H9 (cell line): Measurements from ENCODE around the gene SLC25A34. TPM values are rescaled to one million over a fixed set of nuclear protein-coding genes. Genes with fewer than 3 reads are reported as not detected.

ENCODE experiments used
- DNase-seq: peaks from one replicate; pipeline ENCODE4 v3.0.0-alpha.2; 2017
- H2AFZ ChIP-seq: one replicate; pipeline ENCODE4 v1.6.1; 2013; ENCODE audit warnings: mild to moderate bottlenecking, low read length, control low read depth, moderate library complexity
- H2AK5ac ChIP-seq: 2 replicates; pipeline ENCODE4 v1.6.1; 2013; ENCODE audit warnings: low read length, control low read depth, mixed read lengths; ENCODE audit not compliant: insufficient read length
- H2BK120ac ChIP-seq: one replicate; pipeline ENCODE4 v1.6.1; 2013; ENCODE audit warnings: low read depth, mild to moderate bottlenecking, low read length, control low read depth, inconsistent platforms; ENCODE audit not compliant: poor library complexity, severe bottlenecking
- H2BK12ac ChIP-seq: 2 replicates; pipeline ENCODE4 v1.6.1; 2013; ENCODE audit warnings: low read length, control low read depth, mixed read lengths, low read depth; ENCODE audit not compliant: insufficient read length
- H2BK15ac ChIP-seq: 2 replicates; pipeline ENCODE4 v1.6.1; 2013; ENCODE audit warnings: low read depth, low read length, control low read depth
- H2BK20ac ChIP-seq: one replicate; pipeline ENCODE4 v1.6.1; 2013; ENCODE audit warnings: low read depth, mild to moderate bottlenecking, low read length, control low read depth, inconsistent platforms; ENCODE audit not compliant: poor library complexity, severe bottlenecking
- H2BK5ac ChIP-seq: 2 replicates; pipeline ENCODE4 v1.6.1; 2013; ENCODE audit warnings: low read length, control low read depth, mixed read lengths; ENCODE audit not compliant: insufficient read length
- H3K14ac ChIP-seq: 2 replicates; pipeline ENCODE4 v1.6.1; 2013; ENCODE audit warnings: low read length, control low read depth; ENCODE audit not compliant: insufficient read depth
- H3K18ac ChIP-seq: 2 replicates; pipeline ENCODE4 v1.6.1; 2013; ENCODE audit warnings: low read depth, mild to moderate bottlenecking, mixed read lengths, low read length, control low read depth; ENCODE audit not compliant: insufficient read length
- H3K23ac ChIP-seq: 2 replicates; pipeline ENCODE4 v1.6.1; 2013; ENCODE audit warnings: low read length, control low read depth, mixed read lengths, low read depth; ENCODE audit not compliant: insufficient read length
- H3K23me2 ChIP-seq: 2 replicates; pipeline ENCODE4 v1.6.1; 2013; ENCODE audit warnings: low read depth, mild to moderate bottlenecking, mixed read lengths, low read length, control low read depth; ENCODE audit not compliant: insufficient read length, poor library complexity, severe bottlenecking
- H3K27ac ChIP-seq: 2 replicates; pipeline ENCODE4 v1.5.1; 2013; ENCODE audit warnings: low read length, control low read depth, mixed read lengths, low read depth; ENCODE audit not compliant: insufficient read length
- H3K27me3 ChIP-seq: 2 replicates; pipeline ENCODE4 v1.6.1; 2013; ENCODE audit warnings: low read length, control low read depth, inconsistent platforms; ENCODE audit not compliant: insufficient read depth
- H3K4ac ChIP-seq: 2 replicates; pipeline ENCODE4 v1.6.1; 2013; ENCODE audit warnings: low read depth, mild to moderate bottlenecking, control low read depth, inconsistent platforms, low read length, moderate library complexity
- H3K4me1 ChIP-seq: 2 replicates; pipeline ENCODE4 v1.6.1; 2013; ENCODE audit warnings: low read length, control low read depth, inconsistent platforms; ENCODE audit not compliant: insufficient read depth
- H3K4me2 ChIP-seq: 2 replicates; pipeline ENCODE4 v1.6.1; 2013; ENCODE audit warnings: low read length, control low read depth, mixed read lengths; ENCODE audit not compliant: insufficient read length, insufficient read depth
- H3K56ac ChIP-seq: 2 replicates; pipeline ENCODE4 v1.6.1; 2013; ENCODE audit warnings: low read depth, mild to moderate bottlenecking, mixed read lengths, low read length, control low read depth; ENCODE audit not compliant: insufficient read length
- H3K79me1 ChIP-seq: 2 replicates; pipeline ENCODE4 v1.6.1; 2013; ENCODE audit warnings: low read depth, mild to moderate bottlenecking, moderate library complexity, low read length, control low read depth, inconsistent platforms; ENCODE audit not compliant: insufficient read depth, poor library complexity, severe bottlenecking
- H3K79me2 ChIP-seq: 2 replicates; pipeline ENCODE4 v1.6.1; 2013; ENCODE audit warnings: low read length, control low read depth, inconsistent platforms; ENCODE audit not compliant: insufficient read depth
- H3K9ac ChIP-seq: 2 replicates; pipeline ENCODE4 v1.6.1; 2013; ENCODE audit warnings: low read length, control low read depth, mixed read lengths; ENCODE audit not compliant: insufficient read length; ENCODE audit errors: extremely low read depth
- H3K9me3 ChIP-seq: one replicate; pipeline ENCODE4 v1.6.1; 2013; ENCODE audit warnings: low read depth, low read length, inconsistent platforms; ENCODE audit not compliant: control insufficient read depth
- H3T11ph ChIP-seq: one replicate; pipeline ENCODE4 v1.6.1; 2013; ENCODE audit warnings: mild to moderate bottlenecking, low read length, control low read depth, inconsistent platforms
- H4K20me1 ChIP-seq: one replicate; pipeline ENCODE4 v1.6.1; 2013; ENCODE audit not compliant: control insufficient read depth, insufficient read length, insufficient read depth
- H4K5ac ChIP-seq: 2 replicates; pipeline ENCODE4 v1.6.1; 2013; ENCODE audit warnings: low read depth, mild to moderate bottlenecking, mixed read lengths, low read length, control low read depth; ENCODE audit not compliant: insufficient read length
- H4K8ac ChIP-seq: replicated peaks from 2 replicates; pipeline ENCODE4 v1.6.1; 2013; ENCODE audit warnings: low read length, control low read depth, mixed read lengths, low read depth; ENCODE audit not compliant: insufficient read length
- H4K91ac ChIP-seq: 2 replicates; pipeline ENCODE4 v1.6.1; 2013; ENCODE audit warnings: low read depth, mild to moderate bottlenecking, moderate library complexity, mixed read lengths, low read length, control low read depth; ENCODE audit not compliant: insufficient read length
- H3K27ac Mint-ChIP-seq, 3 experiments: 2 replicates in 2 of 3; 3 replicates in 1 of 3; pipeline ENCODE4 v1.8.0; 2020 to 2021; ENCODE audit warnings: mixed read lengths in 3 of 3, mild to moderate bottlenecking in 1 of 3, moderate library complexity in 1 of 3
- H3K27me3 Mint-ChIP-seq: 2 replicates; pipeline ENCODE4 v1.8.0; 2021; ENCODE audit warnings: low read depth, mild to moderate bottlenecking, moderate library complexity, mixed read lengths
- H3K36me3 Mint-ChIP-seq, 3 experiments: 2 replicates in 2 of 3; 3 replicates in 1 of 3; pipeline ENCODE4 v1.8.0; 2020 to 2021; ENCODE audit warnings: low read depth in 3 of 3, mixed read lengths in 3 of 3; ENCODE audit not compliant: insufficient read depth in 1 of 3
- H3K4me1 Mint-ChIP-seq, 2 experiments: 2 replicates each; pipeline ENCODE4 v1.8.0; 2020; ENCODE audit warnings: mixed read lengths in 2 of 2
- H3K4me3 Mint-ChIP-seq, 2 experiments: 2 replicates in 1 of 2; 3 replicates in 1 of 2; pipeline ENCODE4 v1.8.0; 2020 to 2021; ENCODE audit warnings: mild to moderate bottlenecking in 2 of 2, mixed read lengths in 2 of 2, moderate library complexity in 1 of 2
- H3K9me3 Mint-ChIP-seq, 2 experiments: 2 replicates in 1 of 2; 3 replicates in 1 of 2; pipeline ENCODE4 v1.8.0; 2020; ENCODE audit warnings: mild to moderate bottlenecking in 2 of 2, mixed read lengths in 2 of 2, moderate library complexity in 1 of 2
- CTCF ChIP-seq: fragments of 200-600 bp; sonication (generic); conservative IDR thresholded peaks from 3 replicates; pipeline ENCODE4 v1.8.0; 2021; ENCODE audit warnings: antibody characterized with exemption, mild to moderate bottlenecking
- WGBS: extraction: QIAGEN DNeasy Blood & Tissue Kit; methylation state at CpG from one replicate; pipeline ENCODE4 v1.1.7; 2013; ENCODE audit warnings: missing lambda C conversion rate, low lambda C conversion rate, mixed read lengths; ENCODE audit not compliant: insufficient read length; ENCODE audit errors: extremely low coverage; 5-methylcytosine and 5-hydroxymethylcytosine counted together
- total RNA-seq: library from RNA; stranded (reverse); gene quantifications from 2 replicates; pipeline ENCODE4 v1.2.1, GENCODE V29; 2021

SLC25A34 gene
- total RNA-seq, 1 experiment from 2014 or later: 1.5 TPM

GRCh38 chr1:15700508-15700907 is 35.5 kb upstream of the SLC25A34 start:
- Histone ChIP-seq H3K23me2 (no peaks in the 10 kb centered on the region), H3K79me2 (no peaks in the 10 kb centered on the region; the same call in 1 of the 2 replicates)

More at GRCh38 chr1:15700508-15700907, 35.5 kb upstream of the SLC25A34 start:
- H3K18ac ChIP-seq: no peak overlapping the region
- Mint-ChIP-seq H3K9me3 (no peaks in the 10 kb centered on the region), H3K27me3 (no peaks in the 10 kb centered on the region), H3K4me1 (peaks cover 3% of the 10 kb centered on the region in 2 experiments; a peak in 2 of 4 replicates), H3K36me3 (peaks cover 6 to 20% (median 10%) of the 10 kb centered on the region in 3 experiments), H3K27ac (peak overlapping the region in 1 of 3 experiments; percentile 50; a peak in 2 of 7 replicates), H3K4me3 (no peak overlapping the region)
- H3K4me2 ChIP-seq: no peak overlapping the region
- WGBS: no CpG with 5 or more reads among the region's 6 CpGs
- H2AK5ac ChIP-seq: no peak overlapping the region
- no peak overlapping the region for H4K91ac ChIP-seq
- no peak overlapping the region for H2BK20ac ChIP-seq
- no peak overlapping the region for H3T11ph ChIP-seq
- no peak for DNase-seq
- no peak overlapping the region for H3K9ac ChIP-seq
- H4K5ac ChIP-seq: no peak overlapping the region
- H3K79me1 ChIP-seq: no peaks in the 10 kb centered on the region
- H3K4me1 ChIP-seq: no peaks in the 10 kb centered on the region; the same call in 1 of the 2 replicates
- no peak overlapping the region for H2BK15ac ChIP-seq
- no peak overlapping the region for H2BK120ac ChIP-seq
- no peak for TF ChIP-seq CTCF
- H3K14ac ChIP-seq: no peak overlapping the region
- no peak overlapping the region for H4K8ac ChIP-seq
- H4K20me1 ChIP-seq: no peaks in the 10 kb centered on the region
- H2BK12ac ChIP-seq: no peak overlapping the region
- H2BK5ac ChIP-seq: no peak overlapping the region
- no peaks in the 10 kb centered on the region for H3K27me3 ChIP-seq
- no peak overlapping the region for H3K23ac ChIP-seq
- no peak overlapping the region for H3K27ac ChIP-seq
- H2AFZ ChIP-seq: no peak overlapping the region
- no peaks in the 10 kb centered on the region for H3K9me3 ChIP-seq
- no peak overlapping the region for H3K4ac ChIP-seq
- H3K56ac ChIP-seq: no peak overlapping the region
